Heart right ventricle (tissue), 16 donors: Measurements from ENCODE around the gene KCNMB2. TPM values are rescaled to one million over a fixed set of nuclear protein-coding genes. Genes with fewer than 3 reads are reported as not detected.

Experiments
- ATAC-seq, 8 donors: fragments of 200-7000 bp; cut with Tn5 transposase; one replicate each; pipeline ENCODE4 v1.9.1; 2020; ENCODE audit warnings: mild to moderate bottlenecking in 8 of 8, moderate library complexity in 8 of 8, moderate number of reproducible peaks in 1 of 8
- DNase-seq, 2 donors: peaks; one replicate each; pipeline ENCODE4 v3.0.0-alpha.2; 2020
- H3K27ac ChIP-seq, 10 donors: fragments of 200-600 bp; sonication (generic) in 2 of 10; one replicate each; pipeline versions ENCODE4 v1.5.0 to v1.8.0; 2020 to 2022; ENCODE audit warnings: mild to moderate bottlenecking in 3 of 10
- H3K27me3 ChIP-seq, 7 donors: fragments of 200-600 bp; one replicate each; pipeline ENCODE4 v1.8.0; 2021 to 2022; ENCODE audit warnings: mild to moderate bottlenecking in 2 of 7
- H3K36me3 ChIP-seq, 9 donors: fragments of 200-600 bp; sonication (generic) in 1 of 9; one replicate each; pipeline versions ENCODE4 v1.5.0 to v1.8.0; 2020 to 2022; ENCODE audit warnings: mild to moderate bottlenecking in 2 of 9
- H3K4me1 ChIP-seq, 9 donors: fragments of 200-600 bp; sonication (generic) in 1 of 9; one replicate each; pipeline versions ENCODE4 v1.5.0 to v1.8.0; 2020 to 2022; ENCODE audit warnings: mild to moderate bottlenecking in 4 of 9
- H3K4me3 ChIP-seq, 10 donors: fragments of 200-600 bp; sonication (generic) in 2 of 10; one replicate each; pipeline versions ENCODE4 v1.5.0 to v1.8.0; 2020 to 2022; ENCODE audit warnings: mild to moderate bottlenecking in 7 of 10, moderate library complexity in 2 of 10
- H3K9me3 ChIP-seq, 11 donors: fragments of 200-600 bp in 10 of 11; sonication (generic) in 2 of 11; one replicate each; pipeline versions ENCODE4 v1.5.0 to v1.8.0; 2013 to 2022; ENCODE audit warnings: mild to moderate bottlenecking in 2 of 11, control low read depth in 1 of 11, moderate library complexity in 1 of 11
- WGBS, 2 donors: extraction: QIAGEN DNeasy Blood & Tissue Kit; methylation state at CpG; one replicate each; pipeline ENCODE4 v1.1.7; 2013; ENCODE audit warnings: inconsistent platforms in 1 of 2; 5-methylcytosine and 5-hydroxymethylcytosine counted together
- intact Hi-C, 10 donors: fragments of 100-400 bp; cut with DNase I; formaldehyde crosslinking; loops; one replicate each; pipeline versions ENCODE4 v1.11.1 to v1.14.2; 2022
- polyA plus RNA-seq, 2 donors: library from polyadenylated mRNA; stranded (reverse); fragments of 200-250 nt; gene quantifications; one replicate each; pipeline ENCODE4 v1.2.3, GENCODE V29; 2013
- total RNA-seq, 10 donors: library from RNA; stranded (reverse); fragmentation: NEBNext Ultra II Directional in 3 of 10; extraction: Animal tissue kit (Norgen Biotek cat#: 25700) in 3 of 10; gene quantifications; one replicate each; pipeline versions ENCODE4 v1.2.1 to v1.2.4, GENCODE V29; 2021 to 2023
- TF ChIP-seq, protein P1 (sequence below), 9 donors: fragments of 200-600 bp; sonication (generic) in 2 of 9; IDR thresholded peaks; one replicate each; pipeline versions ENCODE4 v1.5.0 to v1.8.0; 2021 to 2022; ENCODE audit warnings: antibody characterized with exemption in 9 of 9, mild to moderate bottlenecking in 5 of 9, moderate library complexity in 1 of 9
- donor health status: Arrhythmogenic right ventricular cardiomyopathy.
- donor health status: ischemic (EF 13 %, LVEDD 7.1; RV severe dilation, severe dysfunction).
- donor health status: healthy with polysubstance abuse.
- donor health status: DM: no; HTN: yes; CAD: no.
- donor health status: DM: no; HTN: no; CAD: no.
- donor health status: ischemic (EF 25% LVEDD 6.9; RV normal size, moderate dysfunction).
- donor health status: ischemic (EF 25% LVEDD 5.7; RV mildly dilated, moderate dysfunction).
- donor health status: healthy.
- donor health status: DM: yes; HTN: yes; CAD: no.
- donor health status: Ischemic cardiomyopathy.
- donor health status: ischemic (EF 35%, LVEDD 5.7; RV mildly dilated, moderate dysfunction).
- donor health status: nonischemic (EF 11% LVEDD 7.7; RV severe dilation, severe dysfunction).
- donor health status: DM: yes; HTN: yes; CAD: no.
- donor health status: PGD.
- donor health status: ischemic (EF 29% LVEDD 5.4; RV normal size, mild dysfunction).
- donor health status: nonischemic (EF 23%, LVEDD 6.1; RV moderate dilation, normal function).

KCNMB2 gene
- total and polyA plus RNA-seq, 12 donors = 0.55 to 9.2 (median 3.6) TPM

DNA sequence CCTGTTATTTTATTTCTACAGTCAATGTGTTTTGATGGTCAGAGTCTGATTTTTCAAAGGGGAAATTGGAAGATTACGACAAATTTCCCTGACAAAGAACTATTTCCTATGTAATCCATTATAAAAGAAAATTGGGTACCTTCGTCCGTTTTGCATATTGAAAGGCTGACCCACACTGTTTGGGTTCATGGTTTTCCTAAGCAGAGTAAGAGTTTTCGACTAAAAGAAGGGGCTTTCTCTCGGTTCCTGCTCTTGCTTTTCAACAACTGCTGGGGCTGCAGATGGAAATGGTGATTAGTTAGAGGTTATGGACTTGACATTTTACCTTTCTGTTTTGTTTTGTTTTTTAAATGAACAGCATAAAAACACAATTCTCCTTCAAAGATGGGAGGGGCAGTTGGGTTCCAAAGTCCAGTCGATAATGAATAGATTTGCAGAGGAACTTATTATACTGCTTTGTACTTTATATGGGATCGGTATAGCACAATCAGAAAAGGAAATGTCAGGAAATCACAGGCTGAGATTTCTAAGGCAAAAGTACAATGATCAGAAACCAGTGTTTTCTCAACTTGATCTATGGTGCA, 978 bp downstream of the KCNMB2 start:
- intact Hi-C loops = loop anchor here in 2 of 10 donors (5.0 to 10.0 kb wide), 3 partner anchors 85 to 310 kb away; no protein-coding TSS in a partner anchor
- no peak for ATAC-seq
- H3K27ac ChIP-seq = peak overlapping the region in 7 of 10 donors; percentile 28 to 70 (median 54)

DNA sequence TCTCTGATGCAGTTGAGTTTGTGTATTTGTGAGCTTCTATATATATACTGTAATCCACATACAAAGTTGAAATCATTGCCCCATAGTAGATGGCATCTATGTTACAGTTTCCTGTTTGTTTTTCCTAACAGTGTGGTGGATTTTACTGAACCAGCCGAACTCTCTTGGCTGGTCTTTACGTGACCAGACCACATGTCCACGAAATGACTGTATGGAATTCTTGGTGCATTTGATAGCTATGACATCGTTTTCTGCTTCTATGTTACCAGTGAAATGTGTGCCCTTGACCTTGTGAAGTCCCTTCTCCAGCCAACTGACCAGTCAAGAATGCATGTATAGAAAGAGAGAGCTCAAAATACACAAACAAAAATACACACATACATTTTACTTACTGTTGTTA, 1.8 kb downstream of the KCNMB2 start:
- DNase-seq (no peak), ATAC-seq (peak in 1 of 8 donors; percentile 18)
- 32 to 48% methylated on average over 4 of the region's 4 CpGs for WGBS, 2 donors
- H3K4me1 ChIP-seq = peaks cover 0 to 10% (median 0%) of the 10 kb centered on the region in 9 donors
- intact Hi-C loops = loop anchor here in 2 of 10 donors (5.0 to 10.0 kb wide), 3 partner anchors 86 to 309 kb away; no protein-coding TSS in a partner anchor
- H3K27ac ChIP-seq = peak overlapping the region in 4 of 10 donors; percentile 1 to 70 (median 44)
- no peaks in the 10 kb centered on the region for H3K36me3 ChIP-seq
- H3K4me3 ChIP-seq = peak overlapping the region in 8 of 10 donors; percentile 42 to 63 (median 58)
- H3K9me3 ChIP-seq = no peaks in the 10 kb centered on the region
- H3K27me3 ChIP-seq = no peaks in the 10 kb centered on the region
- TF ChIP-seq, protein P1, sequence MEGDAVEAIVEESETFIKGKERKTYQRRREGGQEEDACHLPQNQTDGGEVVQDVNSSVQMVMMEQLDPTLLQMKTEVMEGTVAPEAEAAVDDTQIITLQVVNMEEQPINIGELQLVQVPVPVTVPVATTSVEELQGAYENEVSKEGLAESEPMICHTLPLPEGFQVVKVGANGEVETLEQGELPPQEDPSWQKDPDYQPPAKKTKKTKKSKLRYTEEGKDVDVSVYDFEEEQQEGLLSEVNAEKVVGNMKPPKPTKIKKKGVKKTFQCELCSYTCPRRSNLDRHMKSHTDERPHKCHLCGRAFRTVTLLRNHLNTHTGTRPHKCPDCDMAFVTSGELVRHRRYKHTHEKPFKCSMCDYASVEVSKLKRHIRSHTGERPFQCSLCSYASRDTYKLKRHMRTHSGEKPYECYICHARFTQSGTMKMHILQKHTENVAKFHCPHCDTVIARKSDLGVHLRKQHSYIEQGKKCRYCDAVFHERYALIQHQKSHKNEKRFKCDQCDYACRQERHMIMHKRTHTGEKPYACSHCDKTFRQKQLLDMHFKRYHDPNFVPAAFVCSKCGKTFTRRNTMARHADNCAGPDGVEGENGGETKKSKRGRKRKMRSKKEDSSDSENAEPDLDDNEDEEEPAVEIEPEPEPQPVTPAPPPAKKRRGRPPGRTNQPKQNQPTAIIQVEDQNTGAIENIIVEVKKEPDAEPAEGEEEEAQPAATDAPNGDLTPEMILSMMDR (IDR thresholded peaks at IDR 0.05) = no peak

More for the DNA sequence above, 978 bp downstream of the KCNMB2 start:
- H3K4me1 ChIP-seq = peaks cover 0 to 10% (median 0%) of the 10 kb centered on the region in 9 donors
- 23 to 25% methylated on average over 7 of the region's 7 CpGs for WGBS, 2 donors
- H3K4me3 ChIP-seq = peak overlapping the region; percentile 25 to 63 (median 54)
- H3K36me3 ChIP-seq = no peaks in the 10 kb centered on the region
- no peak for DNase-seq
- TF ChIP-seq, protein P1 (IDR thresholded peaks at IDR 0.05) = no peak
- H3K27me3 ChIP-seq = no peaks in the 10 kb centered on the region
- no peaks in the 10 kb centered on the region for H3K9me3 ChIP-seq

DNA sequence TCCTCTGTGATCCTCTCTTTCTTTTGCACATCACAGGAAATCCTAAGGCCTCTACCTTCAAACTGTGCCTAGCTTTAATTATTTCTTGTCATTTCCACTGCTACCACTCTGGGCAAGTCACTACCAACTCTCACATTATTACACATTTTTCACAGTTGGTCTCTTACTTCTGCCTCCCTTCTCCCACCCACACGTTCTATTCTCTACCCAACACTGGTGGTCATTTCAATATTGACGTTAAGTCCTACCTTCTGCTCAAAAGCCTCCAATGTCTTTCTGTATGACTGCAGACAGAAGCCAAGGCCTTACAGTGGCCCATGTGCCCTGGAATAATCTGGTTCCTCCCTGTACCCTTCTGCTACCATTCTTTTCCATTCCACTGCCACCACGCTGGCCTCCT, 3.9 kb downstream of the KCNMB2 start:
- WGBS, 2 donors = 94 to 95% methylated on average over 3 of the region's 3 CpGs

DNA sequence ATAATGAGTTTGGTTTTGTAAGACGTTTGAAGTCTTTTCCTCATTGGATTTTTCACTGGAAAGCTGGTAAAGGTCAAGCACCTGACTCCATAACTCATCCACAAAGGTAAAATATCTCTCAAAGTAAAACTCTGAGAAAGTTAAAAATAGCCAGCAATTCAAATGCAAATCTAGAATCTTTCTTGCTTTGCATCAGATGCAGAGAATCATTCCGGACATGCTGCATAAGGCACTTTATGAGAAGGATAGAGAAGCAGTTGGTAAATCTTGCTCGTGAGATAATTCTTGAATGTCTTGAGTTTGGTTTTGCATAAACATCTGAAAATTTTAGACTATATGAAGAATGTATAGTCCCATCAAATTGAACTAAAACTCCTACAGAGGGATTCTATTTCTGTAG, 9.1 kb downstream of the KCNMB2 start:
- intact Hi-C loops = loop anchor here in 1 of 10 donors (10.0 kb wide), 1 partner anchor 119 kb away; no protein-coding TSS in a partner anchor
- Histone ChIP-seq H3K27me3 (no peaks in the 10 kb centered on the region), H3K4me1 (peaks cover 0 to 19% (median 4%) of the 10 kb centered on the region in 9 donors), H3K4me3 (no peak overlapping the region), H3K36me3 (no peaks in the 10 kb centered on the region), H3K9me3 (no peaks in the 10 kb centered on the region), H3K27ac (no peak overlapping the region)
- TF ChIP-seq, protein P1 (IDR thresholded peaks at IDR 0.05) = no peak
- no peak for ATAC-seq
- DNase-seq = no peak
- WGBS, 2 donors = 73% methylated on average over 3 of the region's 3 CpGs

More for the DNA sequence above, 3.9 kb downstream of the KCNMB2 start:
- intact Hi-C loops = loop anchor here in 1 of 10 donors (10.0 kb wide), 1 partner anchor 125 kb away; no protein-coding TSS in a partner anchor
- Histone ChIP-seq H3K27me3 (no peaks in the 10 kb centered on the region), H3K36me3 (no peaks in the 10 kb centered on the region), H3K4me1 (peaks cover 0 to 10% (median 1%) of the 10 kb centered on the region in 9 donors), H3K4me3 (no peak overlapping the region), H3K27ac (no peak overlapping the region), H3K9me3 (no peaks in the 10 kb centered on the region)
- TF ChIP-seq, protein P1 (IDR thresholded peaks at IDR 0.05) = no peak
- ATAC-seq = no peak
- no peak for DNase-seq
